GM23338 (cell line): ENCODE results near the gene MESD.

Source experiments
- CREB1 ChIP-seq: fragments of 250-450 bp; sonication (Bioruptor Pico); IDR thresholded peaks from 2 replicates; pipeline ENCODE4 v1.5.0; 2020; ENCODE audit warnings: low read depth, mild to moderate bottlenecking, moderate library complexity
- CTCF ChIP-seq, 2 experiments: fragments of 200-600 bp in 1 of 2; sonication (generic) in 1 of 2; conservative IDR thresholded peaks; 2 replicates each; pipeline versions ENCODE4 v1.5.1 to v1.6.1; 2016 to 2017; ENCODE audit warnings: antibody characterized with exemption in 2 of 2, low read depth in 2 of 2, mild to moderate bottlenecking in 2 of 2, moderate library complexity in 1 of 2
- EZH2phosphoT487 ChIP-seq: fragments of 200-600 bp; sonication (generic); IDR thresholded peaks from one replicate; pipeline ENCODE4 v1.8.1; 2018; ENCODE audit warnings: antibody characterized with exemption; ENCODE audit not compliant: unreplicated experiment
- POLR2AphosphoS5 ChIP-seq: IDR thresholded peaks from 2 replicates; pipeline ENCODE4 v1.6.1; 2016; ENCODE audit warnings: antibody characterized with exemption, low read depth

GRCh38 chr15:80940331-80940730 lies 49.3 kb downstream of the MESD start:
- TF ChIP-seq EZH2phosphoT487 (no peak), CTCF (conservative IDR thresholded peaks at IDR 0.05; ENCODE audit: low read depth in 2 of 2) (no peak), POLR2AphosphoS5 (no peak), CREB1 (no peak)
